OCI-M2 (cell line): ENCODE data around the gene CAVIN1.
"Not testable (repeated sequence)": the region's sequence is repeated elsewhere in the genome, so short reads cannot be mapped to it uniquely, and the experiment has no call there.

Source experiments
- DNase-seq: peaks from one replicate; lab custom pipeline; 2025; ENCODE audit not compliant: unreplicated experiment; lab: John Stamatoyannopoulos, UW

The CAVIN1 gene

GRCh38 chr17:42381898-42382297 lies 41.2 kb downstream of the CAVIN1 start:
- DNase-seq: no peak

GRCh38 chr17:42380935-42381334 lies 42.1 kb downstream of the CAVIN1 start:
- DNase-seq: no peak

GRCh38 chr17:42378959-42379594 lies 44.0 kb downstream of the CAVIN1 start:
- no peak for DNase-seq

GRCh38 chr17:42378359-42378958 lies 44.6 kb downstream of the CAVIN1 start:
- DNase-seq: no peak

DNA sequence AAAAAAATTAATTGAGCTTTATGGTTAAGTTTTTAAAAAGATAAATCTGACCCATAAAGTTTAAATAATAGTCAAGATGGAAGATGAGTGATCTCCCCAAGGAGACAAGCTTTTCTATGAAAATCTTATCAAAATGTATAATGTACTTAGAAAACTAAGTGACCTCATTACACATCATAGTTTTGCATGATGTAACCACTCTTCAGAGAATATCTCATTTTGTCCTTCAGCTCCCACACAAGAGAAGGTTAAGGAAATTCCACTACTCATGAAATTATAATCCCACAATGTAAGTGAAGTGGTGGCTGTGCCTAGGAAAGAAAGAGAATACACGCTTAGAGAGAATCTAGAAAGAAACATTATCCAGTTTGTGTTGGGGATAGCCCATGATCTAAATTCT lies 49.2 kb downstream of the CAVIN1 start:
- no peak for DNase-seq

DNA sequence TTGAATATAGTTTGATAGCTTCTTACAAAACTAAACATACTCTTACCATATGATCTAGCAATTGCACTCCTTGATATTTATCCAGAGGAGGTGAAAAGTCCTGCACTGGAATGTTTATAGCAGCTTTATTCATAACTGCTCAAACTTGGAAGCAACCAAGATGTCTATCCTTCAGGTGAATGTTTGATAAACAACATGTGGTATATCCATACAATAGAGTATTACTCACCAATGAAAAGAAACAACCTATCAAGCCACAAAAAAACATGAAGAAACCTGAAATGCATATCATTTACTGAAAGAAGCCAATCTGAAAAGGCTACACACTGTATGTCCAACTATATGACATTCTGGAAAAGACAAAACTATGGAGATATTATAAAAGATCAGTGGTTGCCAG lies 50.9 kb downstream of the CAVIN1 start:
- no peak for DNase-seq

DNA sequence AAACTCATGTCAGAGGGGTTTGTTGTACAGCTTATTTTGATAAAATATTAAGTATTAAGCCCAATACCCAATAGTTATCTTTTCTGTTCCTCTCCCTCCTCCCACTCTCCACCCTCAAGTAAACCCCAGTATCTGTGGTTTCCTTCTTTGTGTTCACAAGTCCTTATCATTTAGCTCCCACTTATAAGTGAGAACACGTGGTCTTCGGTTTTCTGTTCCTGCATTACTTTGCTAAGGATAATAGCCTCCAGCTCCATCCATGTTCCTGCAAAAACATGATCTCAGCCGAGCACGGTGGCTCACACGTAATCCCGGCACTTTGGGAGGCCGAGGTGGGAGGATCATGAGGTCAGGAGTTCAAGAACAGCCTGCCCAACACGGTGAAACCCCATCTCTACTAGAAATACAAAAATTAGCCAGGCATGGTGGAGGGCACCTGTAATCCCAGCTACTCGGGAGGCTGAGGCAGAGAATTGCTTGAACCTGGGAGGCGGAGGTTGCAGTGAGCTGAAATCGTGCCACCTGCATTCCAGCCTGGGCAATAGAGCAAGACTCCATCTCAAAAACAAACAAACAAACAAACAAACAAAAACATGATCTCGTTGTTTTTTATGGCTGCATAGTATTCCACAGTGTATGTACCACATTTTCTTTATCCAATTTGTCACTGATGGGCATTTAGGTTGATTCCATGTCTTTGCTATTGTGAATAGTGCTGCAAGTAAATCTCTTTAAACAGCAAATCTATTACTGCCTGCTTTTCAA lies 54.1 kb downstream of the CAVIN1 start:
- DNase-seq: not testable (repeated sequence)

GRCh38 chr17:42368310-42368709 lies 54.7 kb downstream of the CAVIN1 start:
- not testable (repeated sequence) for DNase-seq

DNA sequence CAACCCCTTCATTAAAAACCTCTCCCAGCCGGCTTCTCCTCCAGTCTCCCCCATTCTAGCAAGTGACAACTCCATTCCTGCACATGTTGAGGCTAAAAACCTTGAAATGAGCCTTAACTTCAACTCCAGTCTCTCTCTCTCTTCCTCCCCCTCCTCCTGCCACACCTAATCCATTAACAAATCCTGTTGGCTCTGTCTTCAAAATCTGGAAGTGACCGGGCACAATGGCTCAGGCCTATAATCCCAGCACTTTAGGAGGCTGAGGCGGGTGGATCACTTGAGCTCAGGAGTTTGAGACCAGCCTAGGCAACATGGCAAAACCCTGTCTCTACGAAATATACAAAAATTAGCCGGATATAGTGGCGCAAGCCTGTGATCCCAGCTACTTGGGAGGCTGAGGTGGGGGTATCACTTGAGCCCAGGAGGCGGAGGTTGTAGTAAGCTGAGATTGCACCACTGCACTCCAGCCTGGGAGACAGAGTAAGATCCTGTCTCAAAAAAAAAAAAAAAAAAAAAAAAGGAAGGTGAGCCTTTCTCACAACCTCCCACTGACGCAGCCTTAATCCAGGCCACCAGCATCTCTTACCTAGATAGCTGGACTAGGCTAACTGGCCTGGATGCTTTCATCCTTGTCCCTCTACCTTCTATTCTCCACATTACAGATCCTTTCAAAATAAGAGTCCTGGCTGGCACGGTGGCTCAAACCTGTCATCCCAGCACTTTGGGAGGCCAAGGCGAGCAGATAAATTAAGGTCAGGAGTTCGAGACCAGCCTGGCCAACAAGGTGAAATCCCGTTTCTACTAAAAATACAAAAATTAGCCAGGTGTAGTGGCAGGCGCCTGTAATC lies 56.7 kb downstream of the CAVIN1 start:
- DNase-seq: not testable (repeated sequence)

GRCh38 chr17:42365136-42365535 lies 57.9 kb downstream of the CAVIN1 start:
- no peak for DNase-seq

- no peak for DNase-seq
These were observed 59.1 kb downstream of the CAVIN1 start for GRCh38 chr17:42363767-42364585.

- no peak for DNase-seq
These were observed 59.8 kb downstream of the CAVIN1 start for GRCh38 chr17:42363231-42363630.

DNA sequence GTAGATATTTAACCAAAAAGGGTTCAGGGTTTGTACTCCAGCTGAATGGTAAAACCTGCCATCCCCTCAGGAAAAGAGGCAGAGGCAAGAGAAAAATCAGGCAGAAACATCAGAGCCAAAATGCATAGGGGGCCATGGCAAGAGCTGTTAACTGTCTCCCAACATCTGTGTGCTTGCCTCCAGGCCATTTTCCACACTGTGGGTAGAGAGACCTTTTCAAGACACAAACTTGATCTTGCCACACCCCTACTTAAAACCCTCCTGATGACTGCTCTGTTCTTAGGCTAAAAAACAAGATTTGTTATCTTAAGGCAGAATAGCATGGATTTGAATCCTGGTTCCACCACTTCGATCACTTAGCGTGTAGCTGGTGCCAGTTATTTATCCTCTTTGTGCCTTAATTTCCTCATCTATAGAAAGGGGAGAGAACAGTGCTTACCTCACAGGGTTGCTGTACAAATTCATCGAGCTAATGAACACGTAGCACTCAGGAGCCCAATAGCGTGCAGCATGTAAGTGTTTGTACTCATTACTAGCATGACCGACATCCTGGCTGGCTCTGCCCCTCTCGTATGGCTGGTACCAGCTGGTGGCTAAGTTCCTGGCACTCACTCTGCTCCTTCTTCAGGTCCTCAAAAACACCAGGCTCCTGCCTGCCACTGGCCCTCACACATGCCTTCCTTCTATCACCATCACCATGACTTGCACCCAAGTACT lies 60.7 kb downstream of the CAVIN1 start:
- DNase-seq: no peak

DNA sequence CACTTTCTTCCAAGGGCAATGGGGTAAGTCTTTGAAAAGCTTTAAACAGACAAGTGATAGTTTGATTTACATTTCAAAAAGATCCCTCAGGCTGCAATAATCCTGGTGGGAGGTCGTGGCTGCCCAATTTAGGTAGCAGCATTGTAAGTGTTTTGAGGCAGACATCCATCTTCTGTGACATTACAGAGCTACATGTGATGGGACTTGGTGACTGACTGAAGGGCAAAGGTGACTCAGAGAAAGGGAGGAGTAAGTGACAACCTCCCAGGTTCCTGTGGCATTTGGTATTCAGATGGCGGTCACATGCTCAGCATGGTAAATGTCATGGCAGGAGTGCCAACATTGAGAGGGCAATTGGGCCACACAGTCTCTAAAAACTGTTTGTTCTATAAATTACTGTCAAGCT lies 61.3 kb downstream of the CAVIN1 start:
- no peak for DNase-seq

DNA sequence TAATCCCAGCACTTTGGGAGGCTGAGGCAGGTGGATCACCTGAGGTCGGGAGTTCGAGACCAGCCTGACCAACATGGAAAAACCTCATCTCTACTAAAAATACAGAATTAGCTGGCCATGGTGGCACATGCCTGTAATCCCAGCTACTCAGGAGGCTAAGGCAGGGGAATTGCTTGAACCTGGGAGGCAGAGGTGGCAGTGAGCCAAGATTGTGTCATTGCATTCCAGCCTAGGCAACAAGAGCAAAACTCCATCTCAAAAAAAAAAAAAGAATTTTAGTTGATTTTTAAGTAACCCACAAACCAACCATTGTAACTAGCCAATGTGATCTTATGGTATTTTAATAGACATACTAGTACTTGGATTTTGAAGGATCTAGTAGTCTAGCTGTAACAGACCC lies 62.7 kb downstream of the CAVIN1 start:
- DNase-seq: not testable (repeated sequence)

GRCh38 chr17:42359133-42359532 lies 63.9 kb downstream of the CAVIN1 start:
- DNase-seq: no peak

DNA sequence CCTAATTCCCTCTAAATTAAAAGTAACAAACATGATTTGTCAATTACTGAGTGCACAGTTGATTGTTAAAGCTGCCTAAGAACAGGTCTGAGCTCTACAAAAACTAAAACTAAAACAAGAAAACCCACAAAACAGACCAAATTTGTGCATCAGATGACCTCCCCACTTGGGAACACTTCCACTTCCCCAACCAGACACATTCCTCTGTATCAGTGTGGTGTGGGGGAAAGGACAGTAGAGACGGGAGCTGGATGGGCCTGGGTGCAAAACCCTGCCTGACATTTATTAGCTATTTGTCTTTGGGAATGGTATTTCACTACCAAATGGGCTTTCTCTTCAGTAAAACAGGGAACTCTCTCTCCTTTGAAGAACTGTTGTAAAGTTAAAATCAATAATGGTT lies 64.6 kb downstream of the CAVIN1 start:
- DNase-seq: no peak

GRCh38 chr17:42354956-42355843 lies 67.9 kb downstream of the CAVIN1 start:
- DNase-seq: no peak
